Measurements from ENCODE around the gene ZHX3. TPM values are rescaled to one million over a fixed set of nuclear protein-coding genes. Genes with fewer than 3 reads are reported as not detected.

Gene ZHX3
- total and polyA plus RNA-seq, 2 of the 13 experiments (the other 11 are each of a cell fraction or from before 2014, with no cell fraction given): 8.4 to 11.7 TPM

DNA sequence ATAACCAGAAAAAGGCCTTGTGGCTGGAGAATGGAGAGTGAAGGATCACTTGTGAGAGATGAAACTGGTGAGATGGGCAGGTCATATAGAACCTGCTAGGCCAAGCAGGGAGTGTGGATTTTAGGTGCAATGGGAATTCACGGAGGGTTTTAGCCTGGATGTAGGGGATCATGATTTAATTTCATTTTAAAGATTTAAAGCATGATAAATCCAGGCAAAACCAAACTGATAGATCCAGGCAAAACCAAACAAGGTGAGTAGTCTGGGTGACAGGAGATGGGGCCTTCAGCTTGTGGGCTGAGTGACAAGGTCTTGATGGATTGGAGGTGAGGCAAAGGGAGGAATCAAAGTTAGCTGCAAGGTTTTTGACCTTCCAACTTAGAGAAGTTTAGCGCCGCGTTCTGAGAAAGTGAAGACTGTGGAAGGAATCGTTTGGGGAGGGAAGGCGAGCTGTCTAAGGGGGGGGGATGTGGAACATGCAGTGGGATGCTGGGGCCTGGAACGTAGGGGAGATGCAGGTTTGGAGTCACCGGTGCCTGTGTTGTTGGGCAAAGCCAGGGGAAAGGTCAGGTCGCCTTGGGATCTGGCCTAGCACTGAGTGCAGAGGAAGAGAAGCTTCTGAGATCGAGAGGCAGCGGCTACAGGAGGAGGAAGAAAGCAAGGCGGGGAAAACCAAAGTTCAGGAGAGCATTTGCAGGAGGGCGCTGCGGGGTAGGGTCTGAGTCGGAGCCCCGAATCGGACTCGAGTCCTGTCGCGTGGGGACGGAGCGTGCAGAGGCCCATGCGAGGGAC, 181.4 kb downstream of the ZHX3 start (continued):
- TF ChIP-seq RORA (CRISPR knock-in tag; IDR thresholded peaks at IDR 0.05): no peak
- no peak for TF ChIP-seq TCF7 (IDR thresholded peaks at IDR 0.05; ENCODE audit: low read depth)
- no peak for TF ChIP-seq TBP (CRISPR knock-in tag; IDR thresholded peaks at IDR 0.05)
- TF ChIP-seq YY1 (IDR thresholded peaks at IDR 0.05; ENCODE audit: insufficient read depth, insufficient replicate concordance, low read depth, low read length): peak; percentile 1
- TF ChIP-seq ZSCAN20 (CRISPR knock-in tag; IDR thresholded peaks at IDR 0.05; ENCODE audit: borderline replicate concordance): no peak
- TF ChIP-seq, protein P1, sequence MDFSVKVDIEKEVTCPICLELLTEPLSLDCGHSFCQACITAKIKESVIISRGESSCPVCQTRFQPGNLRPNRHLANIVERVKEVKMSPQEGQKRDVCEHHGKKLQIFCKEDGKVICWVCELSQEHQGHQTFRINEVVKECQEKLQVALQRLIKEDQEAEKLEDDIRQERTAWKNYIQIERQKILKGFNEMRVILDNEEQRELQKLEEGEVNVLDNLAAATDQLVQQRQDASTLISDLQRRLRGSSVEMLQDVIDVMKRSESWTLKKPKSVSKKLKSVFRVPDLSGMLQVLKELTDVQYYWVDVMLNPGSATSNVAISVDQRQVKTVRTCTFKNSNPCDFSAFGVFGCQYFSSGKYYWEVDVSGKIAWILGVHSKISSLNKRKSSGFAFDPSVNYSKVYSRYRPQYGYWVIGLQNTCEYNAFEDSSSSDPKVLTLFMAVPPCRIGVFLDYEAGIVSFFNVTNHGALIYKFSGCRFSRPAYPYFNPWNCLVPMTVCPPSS (IDR thresholded peaks at IDR 0.05): no peak
- TF ChIP-seq ZNF224 (CRISPR knock-in tag; IDR thresholded peaks at IDR 0.05): 0 out of 2 replicates have a peak, but pooled peaks have one; percentile 57
- TF ChIP-seq, protein P2, sequence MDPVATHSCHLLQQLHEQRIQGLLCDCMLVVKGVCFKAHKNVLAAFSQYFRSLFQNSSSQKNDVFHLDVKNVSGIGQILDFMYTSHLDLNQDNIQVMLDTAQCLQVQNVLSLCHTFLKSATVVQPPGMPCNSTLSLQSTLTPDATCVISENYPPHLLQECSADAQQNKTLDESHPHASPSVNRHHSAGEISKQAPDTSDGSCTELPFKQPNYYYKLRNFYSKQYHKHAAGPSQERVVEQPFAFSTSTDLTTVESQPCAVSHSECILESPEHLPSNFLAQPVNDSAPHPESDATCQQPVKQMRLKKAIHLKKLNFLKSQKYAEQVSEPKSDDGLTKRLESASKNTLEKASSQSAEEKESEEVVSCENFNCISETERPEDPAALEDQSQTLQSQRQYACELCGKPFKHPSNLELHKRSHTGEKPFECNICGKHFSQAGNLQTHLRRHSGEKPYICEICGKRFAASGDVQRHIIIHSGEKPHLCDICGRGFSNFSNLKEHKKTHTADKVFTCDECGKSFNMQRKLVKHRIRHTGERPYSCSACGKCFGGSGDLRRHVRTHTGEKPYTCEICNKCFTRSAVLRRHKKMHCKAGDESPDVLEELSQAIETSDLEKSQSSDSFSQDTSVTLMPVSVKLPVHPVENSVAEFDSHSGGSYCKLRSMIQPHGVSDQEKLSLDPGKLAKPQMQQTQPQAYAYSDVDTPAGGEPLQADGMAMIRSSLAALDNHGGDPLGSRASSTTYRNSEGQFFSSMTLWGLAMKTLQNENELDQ (CRISPR knock-in tag; IDR thresholded peaks at IDR 0.05; ENCODE audit: borderline replicate concordance): no peak; the same call in 1 of the 2 replicates
- TF ChIP-seq CCAR2 (optimal IDR thresholded peaks at IDR 0.05; ENCODE audit: low read depth, low read length): no peak
- no peak for TF ChIP-seq ZNF660 (CRISPR knock-in tag; IDR thresholded peaks at IDR 0.05; ENCODE audit: borderline replicate concordance, low read depth)
- TF ChIP-seq, protein P3, sequence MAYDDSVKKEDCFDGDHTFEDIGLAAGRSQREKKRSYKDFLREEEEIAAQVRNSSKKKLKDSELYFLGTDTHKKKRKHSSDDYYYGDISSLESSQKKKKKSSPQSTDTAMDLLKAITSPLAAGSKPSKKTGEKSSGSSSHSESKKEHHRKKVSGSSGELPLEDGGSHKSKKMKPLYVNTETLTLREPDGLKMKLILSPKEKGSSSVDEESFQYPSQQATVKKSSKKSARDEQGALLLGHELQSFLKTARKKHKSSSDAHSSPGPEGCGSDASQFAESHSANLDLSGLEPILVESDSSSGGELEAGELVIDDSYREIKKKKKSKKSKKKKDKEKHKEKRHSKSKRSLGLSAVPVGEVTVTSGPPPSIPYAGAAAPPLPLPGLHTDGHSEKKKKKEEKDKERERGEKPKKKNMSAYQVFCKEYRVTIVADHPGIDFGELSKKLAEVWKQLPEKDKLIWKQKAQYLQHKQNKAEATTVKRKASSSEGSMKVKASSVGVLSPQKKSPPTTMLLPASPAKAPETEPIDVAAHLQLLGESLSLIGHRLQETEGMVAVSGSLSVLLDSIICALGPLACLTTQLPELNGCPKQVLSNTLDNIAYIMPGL (CRISPR knock-in tag; IDR thresholded peaks at IDR 0.05; ENCODE audit: borderline replicate concordance in 1 of 2, low read depth in 1 of 2): no peak
- TF ChIP-seq, protein P4, sequence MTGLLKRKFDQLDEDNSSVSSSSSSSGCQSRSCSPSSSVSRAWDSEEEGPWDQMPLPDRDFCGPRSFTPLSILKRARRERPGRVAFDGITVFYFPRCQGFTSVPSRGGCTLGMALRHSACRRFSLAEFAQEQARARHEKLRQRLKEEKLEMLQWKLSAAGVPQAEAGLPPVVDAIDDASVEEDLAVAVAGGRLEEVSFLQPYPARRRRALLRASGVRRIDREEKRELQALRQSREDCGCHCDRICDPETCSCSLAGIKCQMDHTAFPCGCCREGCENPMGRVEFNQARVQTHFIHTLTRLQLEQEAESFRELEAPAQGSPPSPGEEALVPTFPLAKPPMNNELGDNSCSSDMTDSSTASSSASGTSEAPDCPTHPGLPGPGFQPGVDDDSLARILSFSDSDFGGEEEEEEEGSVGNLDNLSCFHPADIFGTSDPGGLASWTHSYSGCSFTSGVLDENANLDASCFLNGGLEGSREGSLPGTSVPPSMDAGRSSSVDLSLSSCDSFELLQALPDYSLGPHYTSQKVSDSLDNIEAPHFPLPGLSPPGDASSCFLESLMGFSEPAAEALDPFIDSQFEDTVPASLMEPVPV (CRISPR knock-in tag; IDR thresholded peaks at IDR 0.05): no peak
- TF ChIP-seq NAIF1 (CRISPR knock-in tag; IDR thresholded peaks at IDR 0.05; ENCODE audit: borderline replicate concordance): no peak
- TF ChIP-seq ZNF709 (CRISPR knock-in tag; IDR thresholded peaks at IDR 0.05): no peak
- no peak for TF ChIP-seq MBD4 (IDR thresholded peaks at IDR 0.05; ENCODE audit: borderline replicate concordance, low read length)
- TF ChIP-seq, protein P5, sequence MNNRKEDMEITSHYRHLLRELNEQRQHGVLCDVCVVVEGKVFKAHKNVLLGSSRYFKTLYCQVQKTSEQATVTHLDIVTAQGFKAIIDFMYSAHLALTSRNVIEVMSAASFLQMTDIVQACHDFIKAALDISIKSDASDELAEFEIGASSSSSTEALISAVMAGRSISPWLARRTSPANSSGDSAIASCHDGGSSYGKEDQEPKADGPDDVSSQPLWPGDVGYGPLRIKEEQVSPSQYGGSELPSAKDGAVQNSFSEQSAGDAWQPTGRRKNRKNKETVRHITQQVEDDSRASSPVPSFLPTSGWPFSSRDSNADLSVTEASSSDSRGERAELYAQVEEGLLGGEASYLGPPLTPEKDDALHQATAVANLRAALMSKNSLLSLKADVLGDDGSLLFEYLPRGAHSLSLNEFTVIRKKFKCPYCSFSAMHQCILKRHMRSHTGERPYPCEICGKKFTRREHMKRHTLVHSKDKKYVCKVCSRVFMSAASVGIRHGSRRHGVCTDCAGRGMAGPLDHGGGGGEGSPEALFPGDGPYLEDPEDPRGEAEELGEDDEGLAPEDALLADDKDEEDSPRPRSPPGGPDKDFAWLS (CRISPR knock-in tag; IDR thresholded peaks at IDR 0.05; ENCODE audit: borderline replicate concordance): no peak
- no peak for TF ChIP-seq SSRP1 (CRISPR knock-in tag; IDR thresholded peaks at IDR 0.05)
- TF ChIP-seq NFIC (IDR thresholded peaks at IDR 0.05; ENCODE audit: low read length): no peak
